ENCODE data around the gene SEC14L1.

Gene SEC14L1

GRCh38 chr17:77247609-77248008 is 106.8 kb downstream of the SEC14L1 start:
- Histone ChIP-seq H3K4me3 (ENCODE audit: low read depth, low read length) (no peak overlapping the region), H3K9me3 (ENCODE audit: control insufficient read depth, insufficient read depth, low read depth, low read length) (no peaks in the 10 kb centered on the region), H3K36me3 (ENCODE audit: control insufficient read depth in 2 of 2, insufficient read depth in 1 of 2, low read length in 2 of 2) (no peaks in the 10 kb centered on the region), H3K27ac (ENCODE audit: extremely low read depth, low read depth, low read length) (no peak overlapping the region), H3K4me1 (ENCODE audit: control insufficient read depth, insufficient read depth, low read length) (0 out of 2 replicates have a peak, but pooled peaks cover 2% of the 10 kb centered on the region)
- ChIA-PET POLR2A (interaction anchor here (0.6 kb wide), 1 partner anchor 177 kb away, joined by 4 read pairs; no protein-coding TSS in a partner anchor), CTCF (interaction anchor here (0.5 to 1.9 kb wide), 17 partner anchors 8 to 574 kb away, joined by 3 to 26 read pairs (median 4); no protein-coding TSS in a partner anchor)
- TF ChIP-seq ZNF580 (tag by site-specific recombination; IDR thresholded peaks at IDR 0.05) (peak; percentile 71; the same call in 1 of the 2 replicates), BCL11A (tag by site-specific recombination; IDR thresholded peaks at IDR 0.05; ENCODE audit: low read depth) (no peak), ZNF366 (tag by site-specific recombination; conservative IDR thresholded peaks at IDR 0.05) (no peak)

- ChIA-PET POLR2A (interaction anchor here (0.5 kb wide), 1 partner anchor 8 kb away, joined by 3 read pairs; no protein-coding TSS in a partner anchor), CTCF (interaction anchor here (0.7 to 1.9 kb wide), 14 partner anchors 40 to 775 kb away, joined by 3 to 26 read pairs (median 4); no protein-coding TSS in a partner anchor)
- Histone ChIP-seq H3K9me3 (ENCODE audit: control insufficient read depth, insufficient read depth, low read depth, low read length) (no peaks in the 10 kb centered on the region), H3K4me3 (ENCODE audit: low read depth, low read length) (no peak overlapping the region), H3K36me3 (ENCODE audit: control insufficient read depth in 2 of 2, insufficient read depth in 1 of 2, low read length in 2 of 2) (no peaks in the 10 kb centered on the region), H3K27ac (ENCODE audit: extremely low read depth, low read depth, low read length) (no peak overlapping the region), H3K4me1 (ENCODE audit: control insufficient read depth, insufficient read depth, low read length) (no peaks in the 10 kb centered on the region)
- no peak for TF ChIP-seq ELK4 (IDR thresholded peaks at IDR 0.05; ENCODE audit: borderline replicate concordance, low read depth, low read length)
- no peak for TF ChIP-seq TCF7L2 (IDR thresholded peaks at IDR 0.05; ENCODE audit: borderline replicate concordance, low read depth, low read length)
- TF ChIP-seq ZNF426 (tag by site-specific recombination; IDR thresholded peaks at IDR 0.05), result no peak
- no peak for TF ChIP-seq ZNF585B (tag by site-specific recombination; IDR thresholded peaks at IDR 0.05)
- no peak for TF ChIP-seq ZNF157 (tag by site-specific recombination; IDR thresholded peaks at IDR 0.05)
- TF ChIP-seq ZNF623 (tag by site-specific recombination; IDR thresholded peaks at IDR 0.05), result no peak
- no peak for TF ChIP-seq ZNF624 (tag by site-specific recombination; IDR thresholded peaks at IDR 0.05)
- TF ChIP-seq ZNF10 (tag by site-specific recombination; IDR thresholded peaks at IDR 0.05), result no peak
- TF ChIP-seq ZBTB44 (tag by site-specific recombination; IDR thresholded peaks at IDR 0.05), result no peak
- no peak for TF ChIP-seq ZNF211 (tag by site-specific recombination; IDR thresholded peaks at IDR 0.05; ENCODE audit: low read depth)
- TF ChIP-seq KLF7 (tag by site-specific recombination; IDR thresholded peaks at IDR 0.05; ENCODE audit: borderline replicate concordance), result no peak
- no peak for TF ChIP-seq HOXA7 (CRISPR knock-in tag; IDR thresholded peaks at IDR 0.05; ENCODE audit: borderline replicate concordance)
- no peak for TF ChIP-seq BCL6B (tag by site-specific recombination; IDR thresholded peaks at IDR 0.05)
- TF ChIP-seq ZNF660 (tag by site-specific recombination; IDR thresholded peaks at IDR 0.05), result no peak
- TF ChIP-seq ZNF580 (tag by site-specific recombination; IDR thresholded peaks at IDR 0.05), result no peak
- no peak for TF ChIP-seq ZXDB (tag by site-specific recombination; IDR thresholded peaks at IDR 0.05)
Observed at GRCh38 chr17:77248216-77249114, 107.7 kb downstream of the SEC14L1 start.
